GM23248 (cell line): ENCODE results near the gene USE1.

Source experiments
- EZH2 ChIP-seq: fragments of 200-600 bp; sonication (generic); IDR thresholded peaks from 2 replicates; pipeline ENCODE4 v1.6.1; 2018; ENCODE audit warnings: antibody characterized with exemption, mild to moderate bottlenecking; ENCODE audit not compliant: insufficient read depth, poor library complexity, severe bottlenecking
- EZH2phosphoT487 ChIP-seq: fragments of 200-600 bp; sonication (generic); IDR thresholded peaks from 2 replicates; pipeline ENCODE4 v1.6.1; 2018; ENCODE audit warnings: antibody characterized with exemption, moderate library complexity, mild to moderate bottlenecking, low read depth; ENCODE audit not compliant: insufficient read depth

- TF ChIP-seq EZH2phosphoT487, result no peak
- no peak for TF ChIP-seq EZH2
Measured at GRCh38 chr19:17240062-17240752, 25.1 kb downstream of the USE1 start.
